ENCODE results near the gene OPCML. TPM values are rescaled to one million over a fixed set of nuclear protein-coding genes. Genes with fewer than 3 reads are reported as not detected.

The OPCML gene
- polyA plus RNA-seq, 1 donor (not counting 4 experiments of a cell fraction or from before 2014, with no cell fraction given): 0.04 TPM

GRCh38 chr11:133551064-133551463 lies 18.8 kb upstream of the OPCML start:
- H3K4me3 ChIP-seq (ENCODE audit: control insufficient read depth in 2 of 3, extremely low read depth in 1 of 3, insufficient read depth in 2 of 3, low read depth in 1 of 3, low read length in 3 of 3): no peak overlapping the region
- no peaks in the 10 kb centered on the region for H3K9me3 ChIP-seq (ENCODE audit: control insufficient read depth, low read depth, low read length)
- no peak overlapping the region for H3K9ac ChIP-seq (ENCODE audit: control insufficient read depth, extremely low read depth, insufficient read depth, low read length)
- H3K4me2 ChIP-seq (ENCODE audit: control insufficient read depth, extremely low read depth, insufficient read depth, low read depth, low read length): no peak overlapping the region
- FAIRE-seq: no peak
- H3K27ac ChIP-seq (ENCODE audit: control insufficient read depth, insufficient read depth, low read length): no peak overlapping the region
- no peaks in the 10 kb centered on the region for H4K20me1 ChIP-seq (ENCODE audit: control insufficient read depth, extremely low read depth, insufficient read depth, low read length)
- H3K9me1 ChIP-seq (ENCODE audit: control insufficient read depth, extremely low read depth, insufficient read depth, low read length): no peaks in the 10 kb centered on the region
- H3K36me3 ChIP-seq (ENCODE audit: control insufficient read depth in 2 of 2, extremely low read depth in 1 of 2, insufficient read depth in 2 of 2, low read length in 2 of 2): no peaks in the 10 kb centered on the region
- no peak overlapping the region for H2AFZ ChIP-seq (ENCODE audit: control insufficient read depth, low read length)
- H3K4me1 ChIP-seq (ENCODE audit: control insufficient read depth, extremely low read depth, insufficient read depth, low read length): no peaks in the 10 kb centered on the region
- no peaks in the 10 kb centered on the region for H3K79me2 ChIP-seq (ENCODE audit: control insufficient read depth, insufficient read depth, low read length)
- dilution Hi-C loops (cut with MboI; ENCODE audit: extremely low pct_ligation_motif_present, low sequenced_read_pairs): no loop called here
- no peaks in the 10 kb centered on the region for H3K27me3 ChIP-seq (ENCODE audit: control insufficient read depth, extremely low read depth, insufficient read depth, low read length)
- TF ChIP-seq CTCF (optimal IDR thresholded peaks at IDR 0.05 in 1 of 3, IDR thresholded peaks at IDR 0.05 in 1 of 3, conservative IDR thresholded peaks at IDR 0.05 in 1 of 3; ENCODE audit: extremely low read depth in 1 of 3, insufficient read depth in 2 of 3, low read length in 3 of 3): no peak
- TF ChIP-seq EZH2 (IDR thresholded peaks at IDR 0.05; ENCODE audit: low read length): no peak
- no peak for DNase-seq (ENCODE audit: low read depth, low spot score)

GRCh38 chr11:133549826-133550225 lies 17.5 kb upstream of the OPCML start:
- Histone ChIP-seq H3K27me3 (ENCODE audit: control insufficient read depth, extremely low read depth, insufficient read depth, low read length) (no peaks in the 10 kb centered on the region), H3K4me1 (ENCODE audit: control insufficient read depth, extremely low read depth, insufficient read depth, low read length) (no peaks in the 10 kb centered on the region), H3K9me1 (ENCODE audit: control insufficient read depth, extremely low read depth, insufficient read depth, low read length) (no peaks in the 10 kb centered on the region), H3K79me2 (ENCODE audit: control insufficient read depth, insufficient read depth, low read length) (no peaks in the 10 kb centered on the region), H3K4me2 (ENCODE audit: control insufficient read depth, extremely low read depth, insufficient read depth, low read depth, low read length) (no peak overlapping the region), H2AFZ (ENCODE audit: control insufficient read depth, low read length) (no peak overlapping the region), H3K27ac (ENCODE audit: control insufficient read depth, insufficient read depth, low read length) (no peak overlapping the region), H3K9ac (ENCODE audit: control insufficient read depth, extremely low read depth, insufficient read depth, low read length) (no peak overlapping the region), H3K9me3 (ENCODE audit: control insufficient read depth, low read depth, low read length) (no peaks in the 10 kb centered on the region), H3K4me3 (ENCODE audit: control insufficient read depth in 2 of 3, extremely low read depth in 1 of 3, insufficient read depth in 2 of 3, low read depth in 1 of 3, low read length in 3 of 3) (no peak overlapping the region), H4K20me1 (ENCODE audit: control insufficient read depth, extremely low read depth, insufficient read depth, low read length) (no peaks in the 10 kb centered on the region), H3K36me3 (ENCODE audit: control insufficient read depth in 2 of 2, extremely low read depth in 1 of 2, insufficient read depth in 2 of 2, low read length in 2 of 2) (no peaks in the 10 kb centered on the region)
- FAIRE-seq: no peak
- DNase-seq (ENCODE audit: low read depth, low spot score): no peak
- dilution Hi-C loops (cut with MboI; ENCODE audit: extremely low pct_ligation_motif_present, low sequenced_read_pairs): no loop called here
- TF ChIP-seq EZH2 (IDR thresholded peaks at IDR 0.05; ENCODE audit: low read length) (no peak), CTCF (optimal IDR thresholded peaks at IDR 0.05 in 1 of 3, IDR thresholded peaks at IDR 0.05 in 1 of 3, conservative IDR thresholded peaks at IDR 0.05 in 1 of 3; ENCODE audit: extremely low read depth in 1 of 3, insufficient read depth in 2 of 3, low read length in 3 of 3) (no peak)

All from keratinocyte (primary cell).